GM20000 (cell line): ENCODE measurements around the gene CCNDBP1.

Experiments used
- DNase-seq: peaks from one replicate; pipeline ENCODE4 v3.0.0; 2012; ENCODE audit warnings: low spot score
- CTCF ChIP-seq: IDR thresholded peaks from 2 replicates; pipeline ENCODE4 v1.5.1; 2012; ENCODE audit warnings: mild to moderate bottlenecking, control low read depth; ENCODE audit errors: extremely low read depth, missing control alignments

CCNDBP1 gene

GRCh38 chr15:43184407-43185124 lies 637 bp upstream of the CCNDBP1 start:
- no peak for DNase-seq
- TF ChIP-seq CTCF = no peak

- DNase-seq = no peak
- TF ChIP-seq CTCF = no peak
Measured at GRCh38 chr15:43186003-43186353, 775 bp downstream of the CCNDBP1 start.

- peak; percentile 39 for TF ChIP-seq CTCF
- peak; percentile 57 for DNase-seq
Measured at GRCh38 chr15:43187544-43188155, 2.4 kb downstream of the CCNDBP1 start.

DNA sequence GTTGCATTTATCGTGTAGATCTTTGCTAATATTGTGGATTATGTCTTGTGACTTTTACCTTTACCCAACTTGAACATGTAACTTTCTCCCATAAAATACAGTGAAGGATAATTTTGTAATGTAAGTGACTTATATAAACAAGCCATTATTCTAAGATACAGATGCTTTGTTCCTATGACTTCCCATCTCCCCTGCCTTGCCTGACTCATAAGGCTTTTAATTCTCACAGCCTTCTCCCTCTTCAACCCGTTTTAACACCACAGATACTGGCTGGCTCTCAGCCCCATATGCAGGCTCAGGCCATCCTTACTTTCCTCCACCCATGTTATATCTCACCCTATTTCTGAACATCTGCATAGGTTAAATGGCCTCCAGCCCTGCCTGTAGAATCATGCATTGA lies 4.1 kb downstream of the CCNDBP1 start:
- no peak for DNase-seq
- TF ChIP-seq CTCF = no peak

GRCh38 chr15:43190178-43190577 lies 5.0 kb downstream of the CCNDBP1 start:
- TF ChIP-seq CTCF = no peak
- no peak for DNase-seq

DNA sequence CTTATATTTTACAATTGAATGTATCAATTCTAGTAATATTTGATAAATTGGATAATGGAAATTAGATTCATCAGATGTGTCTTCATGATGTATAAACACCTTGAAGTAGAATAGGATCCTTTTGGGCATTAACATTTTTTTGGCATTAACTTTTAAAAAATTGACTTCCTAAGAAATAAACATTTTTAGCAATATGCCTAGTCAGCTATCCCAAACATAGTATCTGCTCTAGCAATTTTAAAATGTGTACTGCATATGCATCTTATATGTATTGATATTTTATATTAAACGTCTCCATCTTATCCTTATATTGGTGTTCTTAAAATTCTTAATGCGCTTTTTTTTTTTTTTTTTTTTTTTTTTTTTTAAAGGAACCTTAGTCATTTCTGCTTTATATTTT lies 8.5 kb downstream of the CCNDBP1 start:
- DNase-seq = no peak
- TF ChIP-seq CTCF = no peak

GRCh38 chr15:43194795-43195194 lies 9.6 kb downstream of the CCNDBP1 start:
- TF ChIP-seq CTCF = no peak
- no peak for DNase-seq
